Activated CD4-positive, alpha-beta T cell treated with anti-CD3 and anti-CD28 coated beads, Interleukin-2, amount 10 ng/mL, durations not matched to agents 7 days and 5 days (primary cell): Measurements from ENCODE around the gene TRPM3. TPM values are rescaled to one million over a fixed set of nuclear protein-coding genes. Genes with fewer than 3 reads are reported as not detected.

Source experiments
- CTCF ChIA-PET: fragments of 350-600 bp; sonication (Branson Sonifier 250); formaldehyde crosslinking; loops from one replicate; lab custom pipeline; 2021; ENCODE audit warnings: antibody characterized with exemption; lab: Charles Lee
- POLR2A ChIA-PET: fragments of 350-600 bp; sonication (Branson Sonifier 250); formaldehyde crosslinking; loops from one replicate; lab custom pipeline; 2021; ENCODE audit warnings: antibody characterized with exemption; lab: Charles Lee
- DNase-seq: peaks from one replicate; pipeline ENCODE4 v3.0.0-alpha.2; 2020
- H3K27ac Mint-ChIP-seq: one replicate; pipeline ENCODE4 v1.8.0; 2021; ENCODE audit warnings: mild to moderate bottlenecking, moderate library complexity, mixed read lengths
- H3K27me3 Mint-ChIP-seq: one replicate; pipeline ENCODE4 v1.8.0; 2021; ENCODE audit warnings: mixed read lengths
- H3K36me3 Mint-ChIP-seq: one replicate; pipeline ENCODE4 v1.8.0; 2021; ENCODE audit warnings: low read depth, mixed read lengths
- H3K4me1 Mint-ChIP-seq: one replicate; pipeline ENCODE4 v1.8.0; 2021; ENCODE audit warnings: mixed read lengths
- H3K4me3 Mint-ChIP-seq: one replicate; pipeline ENCODE4 v1.8.0; 2021; ENCODE audit warnings: mild to moderate bottlenecking, moderate library complexity, mixed read lengths
- H3K9me3 Mint-ChIP-seq: one replicate; pipeline ENCODE4 v1.8.0; 2021; ENCODE audit warnings: mixed read lengths
- total RNA-seq, 2 experiments: library from RNA; stranded (reverse); gene quantifications; one replicate each; pipeline ENCODE4 v1.2.3, GENCODE V29; 2021

The TRPM3 gene
- total RNA-seq, 2 experiments from 2014 or later, result not detected

DNA sequence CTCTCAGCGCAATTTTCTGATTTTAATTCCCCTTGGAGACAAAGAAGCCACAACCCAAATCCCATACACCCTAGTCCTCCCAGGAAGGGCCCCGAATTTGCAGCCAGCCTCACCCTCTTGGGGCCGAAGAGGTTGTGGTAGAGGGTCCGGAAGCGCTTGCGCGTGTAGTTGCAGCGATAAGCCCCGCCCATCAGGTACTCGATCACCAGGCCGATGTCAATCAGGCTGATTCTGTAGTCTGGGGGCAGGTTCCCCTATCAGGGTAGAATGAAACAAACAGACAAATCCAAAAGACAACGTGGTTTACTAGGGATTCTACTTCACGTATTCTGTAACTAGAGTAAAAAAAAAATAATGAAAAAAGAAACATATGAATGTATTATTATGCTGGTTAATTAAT lies 496.3 kb downstream of the TRPM3 start:
- no peak for DNase-seq
- H3K4me3 Mint-ChIP-seq, result no peak overlapping the region
- no peaks in the 10 kb centered on the region for H3K36me3 Mint-ChIP-seq
- H3K27ac Mint-ChIP-seq, result no peak overlapping the region
- peaks cover 8% of the 10 kb centered on the region for H3K27me3 Mint-ChIP-seq
- H3K9me3 Mint-ChIP-seq, result no peaks in the 10 kb centered on the region
- H3K4me1 Mint-ChIP-seq, result no peaks in the 10 kb centered on the region
- CTCF ChIA-PET, result no interaction called here
- POLR2A ChIA-PET, result no interaction called here

DNA sequence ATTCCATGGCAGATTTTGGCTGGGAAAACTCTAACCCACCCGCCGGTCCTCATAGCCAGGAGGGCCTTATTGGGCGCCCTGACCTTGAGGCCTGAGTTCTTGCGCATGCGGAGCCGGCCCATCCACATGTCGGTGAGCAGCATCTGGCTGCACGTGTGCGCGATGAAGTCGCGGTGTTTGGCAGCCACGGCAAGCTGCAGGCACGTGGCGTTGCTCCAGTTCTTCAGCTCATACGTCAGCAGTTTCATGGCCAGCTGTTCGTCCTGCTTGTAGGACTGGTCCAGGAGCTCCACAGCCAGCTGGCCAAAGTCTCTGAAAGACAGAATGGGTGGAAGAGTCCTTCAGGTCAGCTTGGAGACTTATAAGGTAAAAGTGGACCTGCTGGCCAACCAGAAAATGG lies 502.6 kb downstream of the TRPM3 start:
- POLR2A ChIA-PET, result no interaction called here

DNA sequence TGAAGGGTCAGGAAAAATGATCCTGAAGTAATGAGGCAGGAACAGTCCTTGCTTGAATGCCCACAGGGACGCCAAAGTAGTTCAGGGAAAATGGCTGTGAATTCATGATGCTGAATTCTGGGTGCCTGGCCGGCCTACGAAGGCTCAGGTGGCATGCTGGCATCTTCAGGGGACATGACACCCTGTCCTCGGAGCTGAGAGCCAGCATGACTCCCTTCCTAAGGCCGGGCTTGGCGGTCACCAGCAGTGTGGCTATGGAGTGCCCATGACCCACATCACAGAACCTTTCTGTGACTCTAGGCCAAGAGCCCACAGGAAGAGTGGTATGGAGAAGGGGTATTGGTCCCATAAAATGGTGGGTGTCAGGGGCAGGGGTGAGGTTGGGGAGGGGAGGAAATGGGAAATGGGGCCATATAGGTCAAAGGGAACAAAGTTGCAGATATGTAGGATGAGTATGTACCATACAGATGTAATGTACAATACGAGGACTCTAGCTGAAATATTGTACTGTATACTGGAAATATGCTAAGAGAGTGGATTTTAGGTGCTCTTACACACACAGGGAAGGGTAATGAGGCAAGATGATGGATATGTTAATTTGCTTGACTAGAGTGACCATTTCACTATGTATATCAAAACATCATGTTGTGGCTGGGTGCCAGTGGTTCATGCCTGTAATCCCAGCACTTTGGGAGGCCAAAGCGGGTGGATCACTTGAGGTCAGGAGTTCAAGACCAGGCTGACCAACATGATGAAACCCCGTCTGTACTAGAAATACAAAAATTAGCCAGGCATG lies 504.2 kb downstream of the TRPM3 start:
- ChIA-PET CTCF (no interaction called here), POLR2A (no interaction called here)
- H3K4me1 Mint-ChIP-seq, result no peaks in the 10 kb centered on the region
- H3K27ac Mint-ChIP-seq, result no peak overlapping the region
- H3K27me3 Mint-ChIP-seq, result peaks cover 10% of the 10 kb centered on the region
- no peaks in the 10 kb centered on the region for H3K9me3 Mint-ChIP-seq
- DNase-seq, result no peak
- no peaks in the 10 kb centered on the region for H3K36me3 Mint-ChIP-seq
- no peak overlapping the region for H3K4me3 Mint-ChIP-seq

More for the DNA sequence above, 502.6 kb downstream of the TRPM3 start:
- Mint-ChIP-seq H3K36me3 (no peaks in the 10 kb centered on the region), H3K27me3 (peaks cover 7% of the 10 kb centered on the region), H3K4me1 (no peaks in the 10 kb centered on the region), H3K4me3 (no peak overlapping the region), H3K9me3 (no peaks in the 10 kb centered on the region), H3K27ac (no peak overlapping the region)
- no peak for DNase-seq
- CTCF ChIA-PET, result no interaction called here

DNA sequence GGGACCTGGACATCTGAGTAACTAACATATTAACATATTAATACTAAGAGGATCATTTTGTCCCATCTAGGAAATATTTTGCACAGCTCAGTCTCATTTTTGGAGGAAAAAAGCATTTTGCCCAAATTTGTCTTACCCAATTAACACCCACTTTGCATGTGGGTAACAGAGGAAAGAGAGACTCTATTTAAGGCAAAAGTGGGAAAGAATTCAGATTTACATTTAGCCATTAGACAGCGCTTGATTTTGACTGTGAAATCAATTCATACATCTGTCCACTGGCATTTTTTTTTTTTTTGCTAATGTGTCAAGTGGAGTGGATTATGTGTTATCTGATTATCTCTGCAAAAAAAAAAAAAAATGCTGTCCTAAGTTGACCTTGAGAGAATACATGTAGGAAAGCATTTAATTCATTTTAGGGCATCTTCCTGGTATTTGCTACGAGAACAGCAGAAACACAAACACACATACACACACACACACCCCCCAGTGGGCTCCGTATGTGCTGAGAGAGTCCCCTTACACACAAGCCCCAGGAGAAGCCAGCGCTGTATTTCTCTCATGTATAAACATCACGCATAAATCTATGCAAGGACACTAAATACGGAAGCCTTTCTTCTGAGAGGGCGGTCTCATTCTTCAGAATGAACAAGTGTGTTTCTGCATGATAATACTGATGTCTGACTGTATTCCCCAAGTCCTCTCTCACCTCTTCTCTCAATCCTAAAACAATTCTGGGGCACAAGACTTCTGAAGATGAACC lies 505.0 kb downstream of the TRPM3 start:
- H3K9me3 Mint-ChIP-seq, result no peaks in the 10 kb centered on the region
- H3K27ac Mint-ChIP-seq, result no peak overlapping the region
- CTCF ChIA-PET, result interaction anchor here (0.7 to 1.2 kb wide), 2 partner anchors 12 to 294 kb away, joined by 3 to 5 read pairs; no protein-coding TSS in a partner anchor
- no peaks in the 10 kb centered on the region for H3K4me1 Mint-ChIP-seq
- no peak for DNase-seq
- H3K36me3 Mint-ChIP-seq, result no peaks in the 10 kb centered on the region
- peaks cover 12% of the 10 kb centered on the region for H3K27me3 Mint-ChIP-seq
- POLR2A ChIA-PET, result no interaction called here
- no peak overlapping the region for H3K4me3 Mint-ChIP-seq

- ChIA-PET CTCF (interaction anchor here (0.7 to 1.2 kb wide), 2 partner anchors 13 to 293 kb away, joined by 3 to 5 read pairs; no protein-coding TSS in a partner anchor), POLR2A (no interaction called here)
- H3K27me3 Mint-ChIP-seq, result peaks cover 12% of the 10 kb centered on the region
- no peak overlapping the region for H3K4me3 Mint-ChIP-seq
- H3K9me3 Mint-ChIP-seq, result no peaks in the 10 kb centered on the region
- H3K36me3 Mint-ChIP-seq, result no peaks in the 10 kb centered on the region
- H3K4me1 Mint-ChIP-seq, result no peaks in the 10 kb centered on the region
- DNase-seq, result no peak
- no peak overlapping the region for H3K27ac Mint-ChIP-seq
Measured at GRCh38 chr9:70615464-70616138, 505.8 kb downstream of the TRPM3 start.

DNA sequence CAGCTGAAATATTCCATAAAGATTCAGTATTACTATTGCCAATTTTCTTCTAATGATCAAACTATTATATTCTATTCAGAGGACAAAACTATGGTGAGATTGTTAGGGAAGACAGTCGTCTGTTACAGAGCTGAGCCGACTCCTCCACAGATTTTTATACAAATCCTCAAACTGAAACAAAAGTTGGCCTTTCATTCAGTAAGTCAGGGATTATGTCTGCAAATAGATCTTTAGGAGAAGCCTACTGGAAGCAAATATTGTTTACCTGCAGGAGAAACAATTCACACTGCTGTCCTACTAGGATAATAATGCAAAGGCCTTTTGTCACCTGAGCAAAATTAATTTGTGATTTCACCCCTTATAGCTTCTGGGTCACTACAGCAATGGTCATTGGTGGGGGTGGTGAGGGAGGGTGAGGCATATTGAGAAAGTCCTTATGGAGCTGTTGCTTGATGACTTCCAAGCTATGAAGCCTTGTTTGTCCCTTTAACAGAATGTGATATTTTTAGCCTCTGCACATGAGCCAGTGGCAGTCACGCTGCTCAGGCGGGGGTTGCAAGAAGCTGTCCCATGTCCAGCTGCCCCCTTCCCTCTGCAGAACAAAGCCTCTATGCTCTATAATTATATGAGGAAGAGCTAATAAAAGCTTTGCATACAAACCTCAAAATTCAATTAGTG lies 506.5 kb downstream of the TRPM3 start:
- Mint-ChIP-seq H3K27ac (no peak overlapping the region), H3K9me3 (no peaks in the 10 kb centered on the region), H3K4me3 (no peak overlapping the region), H3K27me3 (peaks cover 12% of the 10 kb centered on the region), H3K36me3 (no peaks in the 10 kb centered on the region), H3K4me1 (no peaks in the 10 kb centered on the region)
- no peak for DNase-seq
- CTCF ChIA-PET, result interaction anchor here (0.6 to 1.2 kb wide), 2 partner anchors 14 to 205 kb away, joined by 3 to 5 read pairs; no protein-coding TSS in a partner anchor
- POLR2A ChIA-PET, result interaction anchor here (0.5 kb wide), 1 partner anchor 74 kb away, joined by 5 read pairs; no protein-coding TSS in a partner anchor

- no peaks in the 10 kb centered on the region for H3K9me3 Mint-ChIP-seq
- no peak for DNase-seq
- ChIA-PET POLR2A (no interaction called here), CTCF (interaction anchor here (2.1 kb wide), 1 partner anchor 11 kb away, joined by 6 read pairs; no protein-coding TSS in a partner anchor)
- no peaks in the 10 kb centered on the region for H3K36me3 Mint-ChIP-seq
- no peak overlapping the region for H3K27ac Mint-ChIP-seq
- H3K4me3 Mint-ChIP-seq, result no peak overlapping the region
- H3K4me1 Mint-ChIP-seq, result no peaks in the 10 kb centered on the region
- H3K27me3 Mint-ChIP-seq, result peaks cover 12% of the 10 kb centered on the region
Measured at GRCh38 chr9:70613024-70613768, 508.2 kb downstream of the TRPM3 start.

DNA sequence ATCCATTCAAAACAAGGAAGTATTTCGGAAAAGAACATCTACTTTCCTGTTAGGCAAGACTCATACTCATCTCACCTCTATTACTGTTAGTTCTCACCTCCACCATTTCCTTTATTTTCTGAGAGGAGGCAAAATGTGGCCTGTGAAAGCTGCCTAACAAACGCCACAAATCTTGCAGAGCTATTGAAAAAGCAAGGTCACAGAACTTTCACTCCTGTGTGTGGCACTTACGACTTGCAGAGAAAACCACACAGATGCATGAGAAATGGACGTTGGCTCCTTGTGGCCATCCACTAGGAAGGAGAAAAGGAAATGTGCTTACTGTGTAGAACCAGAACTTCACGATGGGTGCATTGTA lies 511.2 kb downstream of the TRPM3 start:
- POLR2A ChIA-PET, result no interaction called here
- H3K9me3 Mint-ChIP-seq, result no peaks in the 10 kb centered on the region
- no peak overlapping the region for H3K4me3 Mint-ChIP-seq
- H3K36me3 Mint-ChIP-seq, result no peaks in the 10 kb centered on the region
- CTCF ChIA-PET, result no interaction called here
- no peak for DNase-seq
- H3K27me3 Mint-ChIP-seq, result peaks cover 12% of the 10 kb centered on the region
- no peak overlapping the region for H3K27ac Mint-ChIP-seq
- peaks cover 7% of the 10 kb centered on the region for H3K4me1 Mint-ChIP-seq

DNA sequence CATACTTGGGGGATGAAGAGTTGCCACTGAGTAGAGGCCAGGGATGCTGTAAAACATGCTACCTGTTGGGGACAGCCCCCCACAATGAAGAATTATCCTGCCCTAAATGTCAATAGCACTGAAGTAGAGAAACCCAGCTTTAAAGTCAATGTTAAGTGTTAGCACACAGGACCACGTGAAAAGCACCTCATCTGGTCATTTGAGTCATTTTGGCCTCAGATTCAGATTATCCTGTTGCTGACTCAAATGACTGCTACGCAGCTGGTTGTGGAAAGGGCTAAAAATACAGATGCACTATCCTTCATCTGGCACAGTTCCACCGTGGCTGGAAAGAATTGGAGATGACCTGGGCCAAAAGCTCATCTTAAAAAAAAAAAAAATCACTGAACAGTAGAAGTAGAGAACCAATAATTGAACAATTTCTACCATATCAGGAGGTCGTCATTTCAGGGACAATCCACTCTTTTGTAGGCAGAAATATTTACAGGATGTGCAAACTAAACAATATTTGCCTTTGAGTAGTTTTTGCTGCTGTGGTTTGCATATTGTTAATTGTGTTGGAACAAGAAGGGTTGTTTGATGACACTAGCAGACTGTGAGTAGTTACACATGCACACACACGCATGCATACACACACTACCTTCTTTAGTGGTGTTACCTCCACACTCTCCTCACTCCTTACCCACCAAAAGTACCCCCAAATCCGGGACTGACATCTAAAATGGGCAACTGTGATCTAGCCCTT lies 511.7 kb downstream of the TRPM3 start:
- CTCF ChIA-PET, result no interaction called here
- Mint-ChIP-seq H3K36me3 (no peaks in the 10 kb centered on the region), H3K9me3 (no peaks in the 10 kb centered on the region), H3K27me3 (peaks cover 12% of the 10 kb centered on the region), H3K27ac (no peak overlapping the region), H3K4me1 (peaks cover 7% of the 10 kb centered on the region), H3K4me3 (no peak overlapping the region)
- POLR2A ChIA-PET, result no interaction called here
- no peak for DNase-seq

GRCh38 chr9:70609011-70609410 lies 512.4 kb downstream of the TRPM3 start:
- Mint-ChIP-seq H3K36me3 (no peaks in the 10 kb centered on the region), H3K4me3 (no peak overlapping the region), H3K27ac (no peak overlapping the region), H3K27me3 (peaks cover 9% of the 10 kb centered on the region), H3K4me1 (peaks cover 7% of the 10 kb centered on the region), H3K9me3 (no peaks in the 10 kb centered on the region)
- CTCF ChIA-PET, result no interaction called here
- POLR2A ChIA-PET, result no interaction called here
- no peak for DNase-seq

- H3K27me3 Mint-ChIP-seq, result peaks cover 5% of the 10 kb centered on the region
- CTCF ChIA-PET, result no interaction called here
- POLR2A ChIA-PET, result no interaction called here
- H3K4me1 Mint-ChIP-seq, result peaks cover 7% of the 10 kb centered on the region
- no peak overlapping the region for H3K4me3 Mint-ChIP-seq
- DNase-seq, result no peak
- H3K36me3 Mint-ChIP-seq, result no peaks in the 10 kb centered on the region
- peak overlapping the region; percentile 11 for H3K27ac Mint-ChIP-seq
- no peaks in the 10 kb centered on the region for H3K9me3 Mint-ChIP-seq
Measured at GRCh38 chr9:70607926-70608325, 513.5 kb downstream of the TRPM3 start.
